NCI-H187 treated with DMSO at 0.1 percent for 48 hours (cell line): Measurements from ENCODE around the gene MKRN1.
"Not testable (repeated sequence)": the region's sequence is repeated elsewhere in the genome, so short reads cannot be mapped to it uniquely, and the experiment has no call there.

Source experiments
- DNase-seq: peaks from one replicate; lab custom pipeline; 2025; lab: John Stamatoyannopoulos, UW

Gene MKRN1

GRCh38 chr7:140435252-140435895 lies 43.9 kb downstream of the MKRN1 start:
- DNase-seq = no peak

- no peak for DNase-seq
Observed at GRCh38 chr7:140433396-140433795, 45.9 kb downstream of the MKRN1 start.

- no peak for DNase-seq
Observed at GRCh38 chr7:140426130-140426529, 53.2 kb downstream of the MKRN1 start.

- DNase-seq = no peak
Observed at GRCh38 chr7:140425718-140426117, 53.6 kb downstream of the MKRN1 start.

GRCh38 chr7:140423501-140423900 lies 55.8 kb downstream of the MKRN1 start:
- DNase-seq = no peak

GRCh38 chr7:140421521-140421920 lies 57.8 kb downstream of the MKRN1 start:
- no peak for DNase-seq

- no peak for DNase-seq
Observed at GRCh38 chr7:140418653-140419052, 60.7 kb downstream of the MKRN1 start.

GRCh38 chr7:140418156-140418472 lies 61.2 kb downstream of the MKRN1 start:
- DNase-seq = peak; percentile 7

- no peak for DNase-seq
Observed at GRCh38 chr7:140417456-140418155, 61.7 kb downstream of the MKRN1 start.

- no peak for DNase-seq
Observed at GRCh38 chr7:140416560-140416959, 62.7 kb downstream of the MKRN1 start.

GRCh38 chr7:140415816-140416215 lies 63.5 kb downstream of the MKRN1 start:
- not testable (repeated sequence) for DNase-seq

GRCh38 chr7:140415361-140415760 lies 63.9 kb downstream of the MKRN1 start:
- no peak for DNase-seq

- DNase-seq = no peak
Observed at GRCh38 chr7:140404565-140405065, 74.7 kb downstream of the MKRN1 start.

- peak; percentile 18 for DNase-seq
Observed at GRCh38 chr7:140403878-140404564, 75.3 kb downstream of the MKRN1 start, which contains the start of gene RAB19. RAB19 (plus strand) TSS chr7:140404058; CDS start chr7:140407647, 3,589 bp downstream.
